ENCODE results near the gene EEF1AKMT4.

The EEF1AKMT4 gene

GRCh38 chr3:184305577-184305976 lies 56.1 kb downstream of the EEF1AKMT4 start:
- no peak for DNase-seq

GRCh38 chr3:184306341-184306972 lies 57.0 kb downstream of the EEF1AKMT4 start:
- no peak for DNase-seq

- DNase-seq: no peak
Observed at GRCh38 chr3:184307915-184308314, 58.4 kb downstream of the EEF1AKMT4 start.
